ENCODE data around the gene MFRP. TPM values are rescaled to one million over a fixed set of nuclear protein-coding genes. Genes with fewer than 3 reads are reported as not detected.

Gene MFRP
- polyA plus RNA-seq, 2 of the 4 experiments (the other 2 are of a cell fraction): not detected

GRCh38 chr11:119359365-119360214 lies 13.1 kb upstream of the MFRP start:
- FAIRE-seq (no peak), DNase-seq (ENCODE audit: low read depth in 1 of 2, low spot score in 1 of 2) (no peak), ATAC-seq (no peak)
- no peak overlapping the region for H3K4me3 ChIP-seq
- no peak for TF ChIP-seq NFE2L2 (conservative IDR thresholded peaks at IDR 0.05; ENCODE audit: low read length)
- no peak for TF ChIP-seq FOSL2 (IDR thresholded peaks at IDR 0.05)
- TF ChIP-seq FOSL2 (CRISPR knock-in tag; IDR thresholded peaks at IDR 0.05): no peak
- no peak for TF ChIP-seq ZNF302 (CRISPR knock-in tag; IDR thresholded peaks at IDR 0.05)
- TF ChIP-seq RARB (CRISPR knock-in tag; IDR thresholded peaks at IDR 0.05): no peak
- TF ChIP-seq ZC3H11A (IDR thresholded peaks at IDR 0.05): no peak
- TF ChIP-seq MAX (IDR thresholded peaks at IDR 0.05): no peak
- TF ChIP-seq MYC (IDR thresholded peaks at IDR 0.05; ENCODE audit: borderline replicate concordance, low read length): no peak
- TF ChIP-seq ESRRA (IDR thresholded peaks at IDR 0.05; ENCODE audit: borderline replicate concordance, low read length): no peak
- no peak for TF ChIP-seq CEBPB (IDR thresholded peaks at IDR 0.05)
- no peak for TF ChIP-seq RNF2 (IDR thresholded peaks at IDR 0.05; ENCODE audit: borderline replicate concordance, low read depth)
- TF ChIP-seq FOSB (CRISPR knock-in tag; IDR thresholded peaks at IDR 0.05): no peak
- TF ChIP-seq BHLHE40 (IDR thresholded peaks at IDR 0.05; ENCODE audit: low read depth, low read length): no peak
- no peak for TF ChIP-seq JUNB (IDR thresholded peaks at IDR 0.05)
- TF ChIP-seq GATA3 (IDR thresholded peaks at IDR 0.05; ENCODE audit: borderline replicate concordance): no peak
- no peak for TF ChIP-seq HMGXB4 (CRISPR knock-in tag; IDR thresholded peaks at IDR 0.05; ENCODE audit: borderline replicate concordance)
- TF ChIP-seq E2F6 (IDR thresholded peaks at IDR 0.05; ENCODE audit: borderline replicate concordance, low read depth): no peak
- no peak for TF ChIP-seq BCL3 (IDR thresholded peaks at IDR 0.05)
- TF ChIP-seq CBX8 (IDR thresholded peaks at IDR 0.05): no peak
- no peak for TF ChIP-seq EP300 (IDR thresholded peaks at IDR 0.05)
- ChIA-PET CTCF (interaction anchor here (1.3 to 5.8 kb wide), 9 partner anchors 13 to 115 kb away, joined by 3 to 341 read pairs (median 22); partner anchors contain the start of genes C1QTNF5 and USP2), POLR2A (no interaction called here)
- no peaks in the 10 kb centered on the region for H3K9me3 ChIP-seq
- peak overlapping the region in 1 of 2 experiments; percentile 71; a peak in 4 of 6 replicates for H3K27ac ChIP-seq
- no peak overlapping the region for H3K4me2 ChIP-seq
- peaks cover 52% of the 10 kb centered on the region for H3K4me1 ChIP-seq
- 83% methylated on average over 10 of the region's 10 CpGs for WGBS (ENCODE audit: missing lambda C conversion rate)

- FAIRE-seq: no peak
- peak overlapping the region; percentile 89 for H3K4me2 ChIP-seq
- peak overlapping the region; percentile 57 for H3K4me3 ChIP-seq
These were observed 10.6 kb upstream of the MFRP start for GRCh38 chr11:119357074-119357473.

More at GRCh38 chr11:119357074-119357473, 10.6 kb upstream of the MFRP start:
- Histone ChIP-seq H3K27ac (peak overlapping the region; percentile 78 to 87), H3K9me3 (no peaks in the 10 kb centered on the region), H3K4me1 (peaks cover 36% of the 10 kb centered on the region)
- 65% methylated on average over 7 of the region's 13 CpGs for WGBS (ENCODE audit: missing lambda C conversion rate)
- ATAC-seq (peak in 1 of 2 experiments; percentile 12; a peak in 2 of 6 replicates), DNase-seq (ENCODE audit: low read depth in 1 of 2, low spot score in 1 of 2) (no peak)
- no peak for TF ChIP-seq EP300 (IDR thresholded peaks at IDR 0.05)
- no peak for TF ChIP-seq CBX8 (IDR thresholded peaks at IDR 0.05)
- ChIA-PET POLR2A (no interaction called here), CTCF (interaction anchor here (0.9 to 5.1 kb wide), 19 partner anchors 8 to 751 kb away, joined by 3 to 341 read pairs (median 6); partner anchors contain the start of genes C1QTNF5, MCAM, MFRP and USP2)

Measured in A549 (cell line).